ENCODE measurements around the gene BMP3.

BMP3 gene

GRCh38 chr4:81039351-81039972 is 9.0 kb downstream of the BMP3 start:
- in situ Hi-C loops (cut with MboI; ENCODE audit: low sequenced_read_pairs): loop anchor here (25.0 kb wide), 1 partner anchor 677 kb away; no protein-coding TSS in a partner anchor

- in situ Hi-C loops (cut with MboI; ENCODE audit: low sequenced_read_pairs): loop anchor here (25.0 kb wide), 1 partner anchor 678 kb away; no protein-coding TSS in a partner anchor
These were observed 9.6 kb downstream of the BMP3 start for GRCh38 chr4:81040012-81040659.

DNA sequence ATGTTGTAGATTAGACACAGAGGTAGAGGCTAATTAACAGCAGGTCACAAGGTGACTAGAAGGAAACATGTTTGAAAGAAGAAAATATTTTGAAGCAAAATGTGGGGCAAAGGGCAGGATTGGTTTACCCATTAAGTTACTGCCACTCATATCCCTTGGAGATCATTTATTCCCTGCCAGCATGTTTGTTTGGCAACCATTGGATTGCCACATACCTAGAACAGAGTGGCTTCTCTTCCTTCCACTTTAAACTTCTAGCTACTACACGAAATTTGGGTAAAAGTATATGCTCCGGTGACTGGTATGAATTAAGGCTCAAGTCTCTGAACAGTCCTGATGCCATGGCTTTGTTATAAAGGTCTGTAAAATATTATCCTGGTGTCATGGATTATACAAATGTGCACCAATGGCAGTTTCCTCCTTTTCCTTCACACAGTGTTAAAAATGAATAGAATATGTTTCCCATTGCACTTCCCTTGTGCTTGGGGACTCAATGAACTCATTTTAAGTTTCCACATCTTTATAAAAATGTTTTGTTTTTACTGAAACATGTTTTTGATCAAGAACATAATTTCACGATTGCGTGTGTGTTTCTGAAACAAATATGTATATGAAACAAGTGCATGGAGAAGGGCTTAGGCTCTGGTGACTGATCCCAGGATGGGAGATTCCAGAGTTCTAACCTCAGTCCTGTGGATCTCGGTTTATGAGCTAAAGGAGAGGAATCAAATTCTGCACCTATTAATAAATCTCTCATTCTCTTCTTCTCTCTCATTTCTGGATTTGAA is 12.3 kb downstream of the BMP3 start:
- in situ Hi-C loops (cut with MboI; ENCODE audit: low sequenced_read_pairs): loop anchor here (25.0 kb wide), 1 partner anchor 680 kb away; no protein-coding TSS in a partner anchor

GRCh38 chr4:81049330-81049729 is 18.8 kb downstream of the BMP3 start:
- in situ Hi-C loops (cut with MboI; ENCODE audit: low sequenced_read_pairs): loop anchor here (25.0 kb wide), 1 partner anchor 687 kb away; no protein-coding TSS in a partner anchor

- in situ Hi-C loops (cut with MboI; ENCODE audit: low sequenced_read_pairs): loop anchor here (25.0 kb wide), 1 partner anchor 688 kb away; no protein-coding TSS in a partner anchor
These were observed 19.4 kb downstream of the BMP3 start for GRCh38 chr4:81049907-81050306.

DNA sequence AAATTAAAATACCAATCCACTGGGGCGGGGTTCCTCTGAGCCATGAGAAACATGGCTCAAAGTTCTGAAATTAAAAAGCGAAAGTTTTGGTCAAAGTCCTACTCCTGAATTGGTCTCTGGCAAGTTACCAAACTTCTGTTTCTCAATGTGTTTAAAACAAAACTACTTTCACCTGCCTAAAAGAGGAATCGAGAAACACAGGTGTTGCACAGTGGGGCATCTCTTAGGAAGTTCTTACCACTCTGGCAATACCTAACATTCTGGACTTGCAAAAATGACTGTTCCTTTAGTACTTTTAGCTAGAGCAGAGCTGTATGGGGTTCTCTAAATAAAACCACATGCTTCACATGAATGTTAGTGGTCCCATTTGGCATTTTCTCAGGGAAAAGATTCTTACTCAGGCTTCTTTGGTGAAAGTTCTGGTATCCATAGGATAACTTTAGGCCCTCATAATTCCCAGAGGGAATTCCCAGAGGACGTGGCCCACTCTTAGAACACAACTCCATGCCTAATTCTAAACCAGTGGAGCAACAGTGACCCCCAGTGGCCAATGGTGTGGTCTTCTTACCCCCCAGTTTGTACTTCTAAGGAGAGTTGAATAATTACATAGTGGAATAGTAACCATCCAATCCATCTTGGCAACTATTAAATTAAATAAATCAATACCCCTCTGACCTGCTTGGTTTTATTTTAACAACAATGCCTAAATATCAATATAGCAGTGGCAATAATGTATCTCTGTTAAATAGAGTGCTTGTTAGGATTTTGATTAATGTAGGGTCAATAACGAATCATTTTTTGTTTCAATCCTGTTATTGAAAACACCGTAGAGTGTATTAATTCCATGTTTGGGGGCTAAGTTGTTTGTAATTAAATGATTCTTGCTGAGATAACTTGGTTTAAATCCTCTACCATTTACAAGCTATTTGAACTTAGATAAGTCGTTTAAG is 21.9 kb downstream of the BMP3 start:
- in situ Hi-C loops (cut with MboI; ENCODE audit: low sequenced_read_pairs): no loop called here

DNA sequence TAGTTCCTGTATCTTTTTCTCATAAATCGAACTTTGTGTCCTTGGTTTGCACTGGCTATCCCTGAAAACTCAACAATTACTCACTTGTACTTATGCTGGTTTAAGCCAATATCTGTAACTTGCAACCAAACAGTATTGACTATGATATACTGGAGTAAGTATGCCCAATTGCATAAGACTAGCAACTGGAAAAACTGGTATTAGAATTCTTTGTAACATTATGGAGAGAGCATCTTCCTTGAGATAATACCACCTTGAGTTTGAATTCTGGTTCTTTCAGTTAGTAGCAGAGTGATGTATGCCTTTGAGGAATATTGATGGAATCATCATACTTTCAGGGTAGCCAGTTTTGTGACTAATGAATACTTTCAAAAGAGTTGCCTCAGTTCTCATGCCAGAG is 28.1 kb downstream of the BMP3 start:
- in situ Hi-C loops (cut with MboI; ENCODE audit: low sequenced_read_pairs): no loop called here

GRCh38 chr4:81060587-81061343 is 30.3 kb downstream of the BMP3 start:
- in situ Hi-C loops (cut with MboI; ENCODE audit: low sequenced_read_pairs): no loop called here

DNA sequence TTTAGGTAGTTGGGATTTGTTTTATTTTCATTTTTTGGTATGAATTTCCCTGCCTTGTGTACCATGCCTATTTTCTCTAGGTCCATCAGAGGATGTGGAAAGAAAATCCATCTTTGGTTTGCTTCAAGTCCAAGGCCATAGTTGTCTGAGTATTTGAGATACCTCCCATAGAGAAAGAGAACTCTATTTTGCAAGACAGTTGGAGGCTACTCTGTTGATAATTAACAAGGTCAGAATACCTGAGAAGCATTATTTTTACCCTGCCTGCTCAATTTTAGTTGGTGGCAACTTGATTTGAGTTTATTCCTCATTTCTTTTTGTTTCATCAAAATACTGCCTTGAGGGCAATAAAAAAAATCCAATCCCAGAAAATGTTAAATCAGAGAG is 30.8 kb downstream of the BMP3 start:
- in situ Hi-C loops (cut with MboI; ENCODE audit: low sequenced_read_pairs): no loop called here

DNA sequence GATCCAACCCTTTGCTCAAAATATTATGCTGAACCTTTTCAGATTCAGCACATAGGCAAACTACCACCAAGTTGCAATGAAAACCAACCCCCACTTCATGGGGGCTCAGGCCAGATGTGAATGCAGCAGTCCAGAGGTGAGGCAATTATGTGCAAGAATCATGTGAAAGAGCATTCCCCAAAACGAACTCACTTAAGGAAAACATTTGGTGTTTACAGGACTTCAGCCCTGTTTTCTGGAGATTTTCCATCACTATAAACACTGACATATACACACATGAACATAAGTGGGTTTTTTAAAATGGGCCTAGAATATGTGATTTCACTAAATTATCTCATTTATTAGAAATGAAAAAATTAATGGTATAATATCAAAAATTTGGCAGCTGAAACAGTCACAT is 31.5 kb downstream of the BMP3 start:
- in situ Hi-C loops (cut with MboI; ENCODE audit: low sequenced_read_pairs): no loop called here

DNA sequence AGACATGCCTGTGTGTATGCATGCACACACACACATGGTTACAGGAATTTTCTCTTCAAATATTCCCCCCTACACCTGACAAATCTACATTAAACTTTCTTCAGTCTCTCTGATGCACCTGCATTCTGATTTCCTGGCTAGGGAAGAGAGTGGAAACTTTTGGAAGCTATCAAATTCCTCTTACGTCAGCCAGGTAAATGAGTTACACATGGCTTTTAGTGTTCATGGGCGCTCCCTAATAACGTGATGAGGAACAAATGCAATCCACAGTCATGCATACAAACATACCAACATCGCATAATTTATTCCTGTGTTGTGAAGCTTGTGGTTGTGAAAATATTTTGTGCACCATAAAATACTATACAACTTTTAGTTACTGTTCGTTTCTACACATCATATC is 34.9 kb downstream of the BMP3 start:
- in situ Hi-C loops (cut with MboI; ENCODE audit: low sequenced_read_pairs): no loop called here

DNA sequence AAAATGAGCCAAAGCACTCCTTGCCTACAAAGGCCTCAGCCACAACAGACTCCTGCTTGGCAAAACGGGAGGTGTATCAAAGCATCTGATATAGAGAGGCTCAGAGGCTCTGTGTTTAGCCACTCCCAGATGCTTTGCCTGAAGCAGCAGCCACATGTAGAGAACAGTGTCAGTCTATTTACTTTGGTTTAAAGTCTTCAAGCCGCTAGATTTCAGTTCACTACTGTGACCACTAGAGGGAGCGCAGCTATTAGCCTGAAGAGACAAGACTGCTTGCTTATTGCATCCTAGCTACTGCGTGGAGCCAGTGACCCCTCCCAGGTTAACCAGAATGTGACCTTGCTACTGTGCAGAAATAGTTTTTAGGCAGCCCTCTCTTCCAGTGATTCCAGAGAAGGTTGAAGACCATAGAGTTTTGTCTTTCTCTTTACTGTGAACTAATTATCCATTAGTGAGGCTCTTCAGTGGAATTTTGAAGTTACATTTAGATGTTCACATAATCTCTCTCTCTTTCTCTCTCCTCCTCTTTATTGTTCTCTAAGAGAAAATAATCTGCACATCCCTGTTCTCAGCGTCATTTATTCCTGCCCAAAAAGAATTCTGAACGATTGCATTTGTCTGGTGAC is 39.3 kb downstream of the BMP3 start:
- in situ Hi-C loops (cut with MboI; ENCODE audit: low sequenced_read_pairs): no loop called here

DNA sequence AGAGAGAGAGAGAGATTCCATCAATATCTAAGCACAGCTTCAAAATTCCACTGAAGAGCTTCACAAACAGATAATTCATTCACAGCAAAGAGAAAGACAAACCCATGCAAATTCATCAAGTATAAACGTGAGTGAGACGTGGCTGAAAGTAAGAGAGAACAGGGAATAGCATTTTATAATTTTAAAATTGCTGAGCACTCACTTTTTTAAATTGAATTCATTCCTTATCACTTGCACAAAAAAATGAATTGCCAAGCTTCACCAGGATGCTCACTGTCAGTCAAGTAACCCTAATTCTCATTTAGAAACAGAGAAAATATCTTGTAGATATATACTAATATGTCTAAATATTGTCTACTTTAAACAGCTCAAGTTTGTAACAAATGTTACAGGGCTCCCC is 40.5 kb downstream of the BMP3 start:
- in situ Hi-C loops (cut with MboI; ENCODE audit: low sequenced_read_pairs): no loop called here

DNA sequence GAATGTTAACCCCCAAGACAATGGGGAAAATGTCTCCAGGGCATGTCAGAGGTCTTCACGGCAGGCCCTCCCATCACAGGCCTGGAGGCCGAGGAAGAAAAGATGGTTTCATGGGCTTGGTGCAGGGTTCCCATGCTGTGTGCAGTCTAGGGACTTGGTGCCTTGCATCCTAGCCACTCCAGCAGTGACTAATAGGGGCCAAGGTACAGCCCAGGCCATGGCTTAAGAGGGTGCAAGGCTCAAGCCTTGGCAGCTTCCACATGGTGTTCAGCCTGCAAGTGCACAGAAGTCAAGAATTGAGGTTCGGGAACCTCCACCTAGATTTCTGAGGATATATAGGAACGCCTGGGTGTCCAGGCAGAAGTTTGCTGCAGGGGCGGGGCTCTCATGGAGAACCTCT is 50.6 kb downstream of the BMP3 start:
- in situ Hi-C loops (cut with MboI; ENCODE audit: low sequenced_read_pairs): no loop called here

GRCh38 chr4:81084029-81084428 is 53.5 kb downstream of the BMP3 start:
- in situ Hi-C loops (cut with MboI; ENCODE audit: low sequenced_read_pairs): no loop called here

- in situ Hi-C loops (cut with MboI; ENCODE audit: low sequenced_read_pairs): no loop called here
These were observed 54.1 kb downstream of the BMP3 start for GRCh38 chr4:81084634-81085033.

DNA sequence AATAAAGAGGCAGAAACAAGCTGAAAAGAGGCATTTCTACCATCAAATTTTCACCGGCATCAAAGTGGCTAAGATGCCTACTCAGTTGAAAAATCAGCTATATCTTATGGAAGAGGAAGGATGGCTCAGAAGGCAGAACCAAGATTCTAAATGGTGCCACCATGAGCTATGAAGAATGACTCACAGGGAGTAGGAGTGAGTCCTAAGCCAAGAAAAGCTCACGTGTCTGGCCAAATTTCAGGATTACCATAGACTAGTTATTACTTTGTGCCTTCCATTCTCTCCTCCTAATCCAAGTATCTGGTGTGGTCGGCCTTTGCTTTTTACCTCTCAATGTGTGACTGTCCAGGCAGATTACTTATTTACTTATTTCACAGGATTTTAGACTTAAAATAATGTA is 54.8 kb downstream of the BMP3 start:
- in situ Hi-C loops (cut with MboI; ENCODE audit: low sequenced_read_pairs): no loop called here

DNA sequence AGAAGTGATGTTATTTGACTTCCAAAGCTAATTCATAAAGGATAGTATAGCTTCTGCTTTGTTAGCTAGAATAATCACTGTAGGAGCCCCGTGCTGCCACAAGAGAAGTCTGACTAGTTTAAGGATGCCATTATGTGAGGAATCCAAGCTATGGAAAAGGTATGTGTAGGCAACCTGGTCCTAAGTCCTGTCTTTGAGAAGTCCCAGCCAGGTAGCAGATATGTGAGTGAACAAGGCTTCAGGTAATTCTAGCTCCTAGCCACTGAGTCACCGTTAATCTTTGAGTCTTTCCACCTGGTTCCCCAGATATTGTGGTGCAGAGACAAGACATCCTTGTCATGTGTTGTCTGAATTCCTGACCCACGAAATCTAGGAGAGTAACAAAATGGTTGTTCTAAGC is 55.5 kb downstream of the BMP3 start:
- in situ Hi-C loops (cut with MboI; ENCODE audit: low sequenced_read_pairs): no loop called here

DNA sequence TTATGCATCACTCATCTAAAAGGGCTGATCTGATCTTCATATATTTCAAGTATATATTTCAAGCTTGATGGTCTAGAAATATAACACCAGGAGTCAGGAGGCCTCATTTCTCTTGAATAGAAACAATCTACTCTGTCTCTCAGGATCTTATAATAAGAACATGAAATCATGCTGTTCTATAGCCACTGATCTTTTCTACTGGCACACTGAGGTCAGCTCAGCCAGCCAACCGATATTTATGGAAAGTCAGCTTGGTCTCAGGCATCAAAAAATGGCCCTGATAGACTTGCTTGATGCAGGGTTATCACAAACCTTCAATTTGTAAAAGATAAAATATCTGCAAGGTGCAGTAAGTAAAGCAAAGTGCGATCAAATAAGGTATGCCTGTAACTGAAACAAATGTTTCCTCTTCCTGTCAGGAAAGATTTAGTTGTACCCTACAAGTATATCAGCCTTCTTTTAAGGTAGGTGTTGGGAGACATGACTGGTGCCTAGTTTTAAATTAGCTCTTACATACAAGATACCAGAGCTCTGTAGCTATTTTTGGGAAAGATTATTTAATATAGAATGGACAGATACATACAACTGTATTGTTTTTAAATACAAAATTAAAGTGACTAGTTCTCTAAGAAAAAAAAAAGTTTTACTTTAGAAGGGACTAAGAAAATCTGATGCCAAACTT is 63.4 kb downstream of the BMP3 start:
- in situ Hi-C loops (cut with MboI; ENCODE audit: low sequenced_read_pairs): no loop called here
